K562 (cell line): ENCODE data around the gene AASS. TPM values are rescaled to one million over a fixed set of nuclear protein-coding genes. Genes with fewer than 3 reads are reported as not detected.

Experiments
- ATAC-seq: fragments of 200-7000 bp; cut with Tn5 transposase; 3 replicates; pipeline ENCODE4 v1.9.1; 2020; ENCODE audit warnings: moderate library complexity
- BruUV-seq: library from RNA; stranded (reverse); fragments of 400-500 nt; replicated peaks from 2 replicates; lab custom pipeline; 2021; lab: Mats Ljungman, UMichigan
- CTCF ChIA-PET: fragments of 300-600 bp; formaldehyde crosslinking; extraction: SDS; loops from one replicate; lab custom pipeline; 2021; ENCODE audit warnings: low intra/inter-chr PET ratio; lab: Yijun Ruan, JAX
- POLR2A ChIA-PET: fragments of 300-600, 350-650 bp; sonication (Branson Sonifier 250); formaldehyde crosslinking; extraction: SDS; loops from one replicate; lab custom pipeline; 2021; ENCODE audit warnings: antibody characterized with exemption, inconsistent platforms; lab: Yijun Ruan, JAX
- DNase-seq, 4 experiments: peaks; one replicate each; pipeline versions ENCODE4 v3.0.0 to v3.0.0-alpha.2; 2011 to 2018; ENCODE audit warnings: low spot score in 3 of 4, mixed read lengths in 3 of 4; ENCODE audit errors: extremely low read depth in 1 of 4
- FAIRE-seq: peaks from 2 replicates; lab custom pipeline; 2011; peaks lifted over from hg19 to GRCh38; lab: Jason Lieb, UNC
- H2AFZ ChIP-seq: 2 replicates; pipeline ENCODE4 v1.6.0; 2011; ENCODE audit warnings: low read depth, low read length, control low read depth, inconsistent platforms
- H3K27ac ChIP-seq: fragments of 200-600 bp; 3 replicates; pipeline ENCODE4 v1.8.0; 2011; ENCODE audit warnings: low read depth, mild to moderate bottlenecking, control low read depth, inconsistent platforms, low read length, moderate library complexity, mixed read lengths; ENCODE audit errors: extremely low read depth
- H3K27me3 ChIP-seq, 2 experiments: fragments of 300-600 bp in 1 of 2; 2 replicates in 1 of 2; 3 replicates in 1 of 2; pipeline versions ENCODE4 v1.6.0 to v1.8.0; 2011; ENCODE audit warnings: inconsistent platforms in 2 of 2, low read length in 2 of 2, mild to moderate bottlenecking in 1 of 2, mixed read lengths in 1 of 2, moderate library complexity in 1 of 2; ENCODE audit not compliant: control insufficient read depth in 2 of 2, insufficient read depth in 2 of 2
- H3K36me3 ChIP-seq: fragments of 300-600 bp; 3 replicates; pipeline ENCODE4 v1.8.0; 2011; ENCODE audit warnings: mild to moderate bottlenecking, low read length, inconsistent platforms; ENCODE audit not compliant: control insufficient read depth, insufficient read depth
- H3K4me1 ChIP-seq, 2 experiments: fragments of 200-600 bp in 1 of 2; replicated peaks in 1 of 2; 2 replicates in 1 of 2; 3 replicates in 1 of 2; pipeline versions ENCODE4 v1.5.1 to v1.8.0; 2011; ENCODE audit warnings: inconsistent platforms in 2 of 2, low read length in 2 of 2, mild to moderate bottlenecking in 1 of 2, mixed read lengths in 1 of 2, moderate library complexity in 1 of 2; ENCODE audit not compliant: control insufficient read depth in 2 of 2, insufficient read depth in 2 of 2
- H3K4me2 ChIP-seq: 2 replicates; pipeline ENCODE4 v1.6.1; 2011; ENCODE audit warnings: low read length, control low read depth, inconsistent platforms, mixed read lengths; ENCODE audit not compliant: insufficient read depth
- H3K4me3 ChIP-seq: fragments of 200-600 bp; sonication (generic), shearing (Covaris generic); 2 replicates; pipeline ENCODE4 v1.5.1; 2016; ENCODE audit warnings: control low read depth, inconsistent platforms
- H3K79me2 ChIP-seq: fragments of 200-600 bp; 3 replicates; pipeline ENCODE4 v1.8.0; 2011; ENCODE audit warnings: low read length, inconsistent platforms; ENCODE audit not compliant: control insufficient read depth, insufficient read depth
- H3K9ac ChIP-seq, 2 experiments: 2 replicates each; pipeline versions ENCODE4 v1.6.0 to v1.6.1; 2011; ENCODE audit warnings: low read depth in 2 of 2, low read length in 2 of 2, control low read depth in 1 of 2, inconsistent platforms in 1 of 2, mild to moderate bottlenecking in 1 of 2, mixed read lengths in 1 of 2; ENCODE audit not compliant: insufficient read depth in 1 of 2
- H3K9me1 ChIP-seq: one replicate; pipeline ENCODE4 v1.6.0; 2011; ENCODE audit warnings: inconsistent platforms, mild to moderate bottlenecking, low read length, moderate library complexity; ENCODE audit not compliant: control insufficient read depth, insufficient read depth
- H3K9me3 ChIP-seq: replicated peaks from 2 replicates; pipeline ENCODE4 v1.5.1; 2011; ENCODE audit warnings: low read depth, low read length, inconsistent platforms; ENCODE audit not compliant: control insufficient read depth, insufficient read depth
- H4K20me1 ChIP-seq: replicated peaks from 2 replicates; pipeline ENCODE4 v1.6.1; 2011; ENCODE audit warnings: low read length, inconsistent platforms, mixed read lengths; ENCODE audit not compliant: control insufficient read depth, insufficient read depth
- ARNT ChIP-seq, 2 experiments: fragments of 450-650 bp; IDR thresholded peaks; 2 replicates each; pipeline ENCODE4 v1.6.1; 2016; ENCODE audit warnings: mild to moderate bottlenecking in 1 of 2
- HMGN3 ChIP-seq: IDR thresholded peaks from 2 replicates; pipeline ENCODE4 v1.6.1; 2011; ENCODE audit warnings: borderline replicate concordance, low read depth, mild to moderate bottlenecking, mixed read lengths, low read length; ENCODE audit not compliant: insufficient read length; ENCODE audit errors: extremely low read depth
- KDM5B ChIP-seq: fragments of 200-600 bp; sonication (generic); IDR thresholded peaks from 2 replicates; pipeline ENCODE4 v1.6.1; 2012; ENCODE audit warnings: low read depth, mild to moderate bottlenecking, moderate library complexity, low read length, control low read depth, inconsistent platforms; ENCODE audit not compliant: insufficient replicate concordance
- MBD2 ChIP-seq: sonication (generic); IDR thresholded peaks from 2 replicates; pipeline ENCODE4 v1.6.1; 2016; ENCODE audit warnings: low read depth, borderline replicate concordance
- MTA1 ChIP-seq: fragments of 450-650 bp; IDR thresholded peaks from 2 replicates; pipeline ENCODE4 v1.6.1; 2017; ENCODE audit warnings: borderline replicate concordance
- NFIC ChIP-seq: fragments of 450-650 bp; IDR thresholded peaks from 2 replicates; pipeline ENCODE4 v1.6.1; 2017; ENCODE audit warnings: mild to moderate bottlenecking, inconsistent platforms
- OTX1 ChIP-seq: fragments of 450-650 bp; formaldehyde crosslinking; IDR thresholded peaks from 2 replicates; pipeline ENCODE4 v1.4.0; 2022; ENCODE audit warnings: mild to moderate bottlenecking
- PHF8 ChIP-seq: fragments of 200-600 bp; sonication (generic); IDR thresholded peaks from 2 replicates; pipeline ENCODE4 v1.6.1; 2012; ENCODE audit warnings: mixed run types, mild to moderate bottlenecking, inconsistent platforms, low read length, moderate library complexity, borderline replicate concordance
- TAF1 ChIP-seq: IDR thresholded peaks from 2 replicates; pipeline ENCODE4 v1.6.1; 2011; ENCODE audit warnings: mild to moderate bottlenecking, low read length, moderate library complexity; ENCODE audit not compliant: insufficient read depth, control insufficient read depth, severe bottlenecking; ENCODE audit errors: extremely low read depth
- ZNF174 ChIP-seq: fragments of 250-450 bp; sonication (Bioruptor Pico); IDR thresholded peaks from 2 replicates; pipeline ENCODE4 v1.4.0; 2020; ENCODE audit warnings: mild to moderate bottlenecking
- ZNF57 ChIP-seq: fragments of 450-650 bp; formaldehyde crosslinking; IDR thresholded peaks from 2 replicates; pipeline ENCODE4 v1.4.0; 2020; ENCODE audit warnings: mild to moderate bottlenecking, moderate library complexity
- WGBS: fragments of 100-300 bp; shearing (Covaris generic); methylation state at CpG from one replicate; pipeline ENCODE4 v1.1.6; 2016; ENCODE audit warnings: low coverage, mixed read lengths; ENCODE audit not compliant: insufficient coverage; ENCODE audit errors: missing lambda C conversion rate; 5-methylcytosine and 5-hydroxymethylcytosine counted together
- in situ Hi-C: fragments of 300-500 bp; cut with MboI; formaldehyde crosslinking; loops from 4 replicates; pipeline ENCODE4 v1.15.0; 2018; ENCODE audit warnings: inconsistent platforms, mixed read lengths
- intact Hi-C: fragments of 100-400 bp; cut with micrococcal nuclease; formaldehyde crosslinking; loops from 2 replicates; pipeline ENCODE4 v1.14.2; 2022
- polyA plus RNA-seq, 8 experiments: library from polyadenylated mRNA; depleted of rRNA in 4 of 8; stranded (reverse) in 5 of 8; unstranded in 3 of 8; fragments of >200 nt; fragmentation: Nextera tagmentation in 2 of 8; fragmentation: Illumina TruSeq in 1 of 8; extraction: Ambion mirVana in 2 of 8; extraction: Trizol in 1 of 8; gene quantifications; 2 replicates each; pipeline versions ENCODE4 v1.2.1 to v1.2.3, GENCODE V29; 2011 to 2014; ENCODE audit warnings: inconsistent platforms in 1 of 8, missing spikeins in 1 of 8
- total RNA-seq, 7 experiments: library from RNA; depleted of rRNA in 6 of 7; stranded (reverse); fragments of >200 nt in 6 of 7; fragmentation: Illumina TruSeq in 2 of 7; extraction: Trizol in 2 of 7; gene quantifications; 2 replicates each; pipeline versions ENCODE4 v1.2.1 to v1.2.3, GENCODE V29; 2011 to 2021; ENCODE audit warnings: low replicate concordance in 1 of 7
- TF ChIP-seq, protein P1 (sequence below), 3 experiments: fragments of 200-800 bp in 1 of 3; sonication (Bioruptor generic) in 1 of 3; sonication (generic) in 1 of 3; formaldehyde crosslinking in 1 of 3; IDR thresholded peaks; 2 replicates each; pipeline versions ENCODE4 v1.6.1 to v1.8.0; 2016 to 2022; ENCODE audit warnings: mild to moderate bottlenecking in 2 of 3, missing compliant biosample characterization in 2 of 3, missing genetic modification characterization in 2 of 3, missing genetic modification reagents in 1 of 3

The AASS gene
- total and polyA plus RNA-seq, 9 of the 15 experiments (the other 6 are each of a cell fraction or from before 2014, with no cell fraction given): 0.04 to 0.38 (median 0.07) TPM; not detected in 6

DNA sequence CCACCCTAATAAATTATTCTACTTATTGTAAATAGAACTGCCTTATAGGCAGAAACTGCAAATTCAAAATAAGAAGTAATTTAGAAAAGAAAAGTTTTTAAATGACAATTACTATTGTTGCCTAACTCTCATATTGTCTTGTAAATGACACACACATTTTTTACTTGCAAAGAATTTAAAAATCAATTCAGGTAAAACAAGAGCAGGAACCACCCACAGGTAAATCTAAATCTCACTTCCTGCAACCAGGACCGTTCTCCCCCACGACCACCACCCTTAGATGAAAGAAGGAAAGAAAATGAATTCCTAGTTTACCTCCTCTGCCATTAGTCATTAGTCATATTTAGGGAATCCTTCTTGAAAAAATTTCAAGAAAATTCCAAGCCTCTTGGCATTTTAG lies 4.8 kb upstream of the AASS start:
- POLR2A ChIA-PET: no interaction called here
- no TSS peak for BruUV-seq
- no peak overlapping the region for H3K4me3 ChIP-seq

More for the DNA sequence above, 4.8 kb upstream of the AASS start:
- Histone ChIP-seq H3K9me1 (no peaks in the 10 kb centered on the region), H3K4me2 (no peak overlapping the region), H2AFZ (no peak overlapping the region), H3K36me3 (no peaks in the 10 kb centered on the region), H3K9ac (no peak overlapping the region), H3K9me3 (no peaks in the 10 kb centered on the region; the same call in 1 of the 2 replicates), H3K4me1 (peaks cover 0 to 3% of the 10 kb centered on the region in 2 experiments; a peak in 1 of 5 replicates), H4K20me1 (no peaks in the 10 kb centered on the region), H3K79me2 (no peaks in the 10 kb centered on the region), H3K27ac (no peak overlapping the region)
- FAIRE-seq: no peak
- CTCF ChIA-PET: no interaction called here
- no peak for ATAC-seq
- intact Hi-C loops: no loop called here
- no peak for DNase-seq
- 0% methylated on average over 2 of the region's 2 CpGs for WGBS
- in situ Hi-C loops: no loop called here
- TF ChIP-seq, protein P1, sequence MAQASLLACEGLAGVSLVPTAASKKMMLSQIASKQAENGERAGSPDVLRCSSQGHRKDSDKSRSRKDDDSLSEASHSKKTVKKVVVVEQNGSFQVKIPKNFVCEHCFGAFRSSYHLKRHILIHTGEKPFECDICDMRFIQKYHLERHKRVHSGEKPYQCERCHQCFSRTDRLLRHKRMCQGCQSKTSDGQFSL (CRISPR knock-in tag; IDR thresholded peaks at IDR 0.05): no peak
- TF ChIP-seq, protein P1 (tag; IDR thresholded peaks at IDR 0.05): no peak
- TF ChIP-seq MTA1 (no peak), ARNT (IDR thresholded peaks at IDR 0.05) (no peak), ZNF174 (CRISPR knock-in tag) (no peak), NFIC (no peak), MBD2 (no peak), OTX1 (no peak), KDM5B (no peak), ZNF57 (CRISPR knock-in tag) (no peak), HMGN3 (no peak), PHF8 (no peak), TAF1 (no peak)
- TF ChIP-seq, all 486 proteins: peak for 0
- H3K27me3 ChIP-seq: no peaks in the 10 kb centered on the region
